Endothelial cell of umbilical vein (primary cell): Measurements from ENCODE around the gene ADCY3.

Experiments used
- EZH2 ChIP-seq: IDR thresholded peaks from 2 replicates; pipeline ENCODE4 v1.6.1; 2012; ENCODE audit warnings: borderline replicate concordance, low read depth, mild to moderate bottlenecking, moderate library complexity, low read length, inconsistent platforms; ENCODE audit not compliant: severe bottlenecking
- FOS ChIP-seq: IDR thresholded peaks from 2 replicates; pipeline ENCODE4 v1.6.1; 2011; ENCODE audit warnings: mild to moderate bottlenecking, low read length, moderate library complexity, borderline replicate concordance; ENCODE audit not compliant: insufficient read depth
- JUN ChIP-seq: IDR thresholded peaks from 2 replicates; pipeline ENCODE4 v1.6.1; 2011; ENCODE audit warnings: borderline replicate concordance, low read depth; ENCODE audit not compliant: insufficient read length, insufficient read depth
- MYC ChIP-seq: IDR thresholded peaks from one replicate; pipeline ENCODE4 v1.6.1; 2011; ENCODE audit warnings: mild to moderate bottlenecking, low read depth, low read length
- POLR2A ChIP-seq: IDR thresholded peaks from 2 replicates; pipeline ENCODE4 v1.6.1; 2012; ENCODE audit warnings: low read depth, mild to moderate bottlenecking, control low read depth, low read length
- POLR2AphosphoS5 ChIP-seq: IDR thresholded peaks from 2 replicates; pipeline ENCODE4 v1.6.1; 2012; ENCODE audit warnings: low read depth, mild to moderate bottlenecking, control low read depth, low read length, moderate library complexity; ENCODE audit not compliant: insufficient read depth
- TF ChIP-seq, protein P1 (sequence below), 2 donors: IDR thresholded peaks; 1 replicate in 1 of 2; 2 replicates in 1 of 2; pipeline ENCODE4 v1.5.1; 2011; ENCODE audit warnings: low read length in 2 of 2, mild to moderate bottlenecking in 2 of 2, moderate library complexity in 2 of 2, control low read depth in 1 of 2, inconsistent platforms in 1 of 2, low read depth in 1 of 2; ENCODE audit not compliant: insufficient read depth in 1 of 2; ENCODE audit errors: extremely low read depth in 1 of 2
- TF ChIP-seq, protein P2 (sequence below): IDR thresholded peaks from 2 replicates; pipeline ENCODE4 v1.6.1; 2011; ENCODE audit not compliant: insufficient read depth, insufficient read length

DNA sequence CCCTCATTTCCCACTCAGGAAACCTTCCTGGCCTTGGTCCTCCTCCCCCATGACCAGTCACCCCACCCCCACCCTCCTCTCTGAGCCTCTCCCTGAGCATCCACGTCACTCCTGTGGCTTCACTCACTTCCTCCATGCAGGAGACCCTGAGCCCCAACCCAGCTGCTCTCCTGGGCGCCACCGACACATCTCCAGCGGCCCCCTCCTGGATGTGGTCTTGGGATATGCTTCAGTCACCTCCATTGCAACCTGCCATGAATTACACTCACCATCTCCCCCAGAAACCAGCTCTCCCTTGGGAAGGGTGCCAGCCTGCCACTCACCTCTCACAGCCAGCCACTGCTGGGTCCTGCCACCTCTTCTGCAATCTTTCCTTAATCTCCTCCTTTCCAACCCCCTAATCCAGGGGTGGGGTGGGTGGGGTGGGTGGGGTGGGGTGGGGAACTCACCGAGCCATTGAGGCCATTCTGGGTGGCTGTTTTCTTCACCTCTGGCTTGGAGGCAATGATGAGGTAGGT, 82.0 kb downstream of the ADCY3 start:
- TF ChIP-seq POLR2A = no peak
- no peak for TF ChIP-seq FOS
- TF ChIP-seq, protein P1, sequence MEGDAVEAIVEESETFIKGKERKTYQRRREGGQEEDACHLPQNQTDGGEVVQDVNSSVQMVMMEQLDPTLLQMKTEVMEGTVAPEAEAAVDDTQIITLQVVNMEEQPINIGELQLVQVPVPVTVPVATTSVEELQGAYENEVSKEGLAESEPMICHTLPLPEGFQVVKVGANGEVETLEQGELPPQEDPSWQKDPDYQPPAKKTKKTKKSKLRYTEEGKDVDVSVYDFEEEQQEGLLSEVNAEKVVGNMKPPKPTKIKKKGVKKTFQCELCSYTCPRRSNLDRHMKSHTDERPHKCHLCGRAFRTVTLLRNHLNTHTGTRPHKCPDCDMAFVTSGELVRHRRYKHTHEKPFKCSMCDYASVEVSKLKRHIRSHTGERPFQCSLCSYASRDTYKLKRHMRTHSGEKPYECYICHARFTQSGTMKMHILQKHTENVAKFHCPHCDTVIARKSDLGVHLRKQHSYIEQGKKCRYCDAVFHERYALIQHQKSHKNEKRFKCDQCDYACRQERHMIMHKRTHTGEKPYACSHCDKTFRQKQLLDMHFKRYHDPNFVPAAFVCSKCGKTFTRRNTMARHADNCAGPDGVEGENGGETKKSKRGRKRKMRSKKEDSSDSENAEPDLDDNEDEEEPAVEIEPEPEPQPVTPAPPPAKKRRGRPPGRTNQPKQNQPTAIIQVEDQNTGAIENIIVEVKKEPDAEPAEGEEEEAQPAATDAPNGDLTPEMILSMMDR (IDR thresholded peaks at IDR 0.05; ENCODE audit: extremely low read depth in 1 of 2, insufficient read depth in 1 of 2, low read depth in 1 of 2, low read length in 2 of 2) = no peak
- no peak for TF ChIP-seq POLR2AphosphoS5
- TF ChIP-seq JUN = no peak
- TF ChIP-seq EZH2 = no peak
- no peak for TF ChIP-seq MYC
- TF ChIP-seq, protein P2, sequence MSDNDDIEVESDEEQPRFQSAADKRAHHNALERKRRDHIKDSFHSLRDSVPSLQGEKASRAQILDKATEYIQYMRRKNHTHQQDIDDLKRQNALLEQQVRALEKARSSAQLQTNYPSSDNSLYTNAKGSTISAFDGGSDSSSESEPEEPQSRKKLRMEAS = no peak
